GM20431 (cell line): ENCODE data around the gene PALM3.

Experiments
- in situ Hi-C: fragments of 300-500 bp; cut with MseI, MboI; formaldehyde crosslinking; loops from one replicate; pipeline ENCODE4 v1.15.0; 2020; ENCODE audit warnings: low sequenced_read_pairs; ENCODE audit not compliant: unreplicated experiment

Gene PALM3

DNA sequence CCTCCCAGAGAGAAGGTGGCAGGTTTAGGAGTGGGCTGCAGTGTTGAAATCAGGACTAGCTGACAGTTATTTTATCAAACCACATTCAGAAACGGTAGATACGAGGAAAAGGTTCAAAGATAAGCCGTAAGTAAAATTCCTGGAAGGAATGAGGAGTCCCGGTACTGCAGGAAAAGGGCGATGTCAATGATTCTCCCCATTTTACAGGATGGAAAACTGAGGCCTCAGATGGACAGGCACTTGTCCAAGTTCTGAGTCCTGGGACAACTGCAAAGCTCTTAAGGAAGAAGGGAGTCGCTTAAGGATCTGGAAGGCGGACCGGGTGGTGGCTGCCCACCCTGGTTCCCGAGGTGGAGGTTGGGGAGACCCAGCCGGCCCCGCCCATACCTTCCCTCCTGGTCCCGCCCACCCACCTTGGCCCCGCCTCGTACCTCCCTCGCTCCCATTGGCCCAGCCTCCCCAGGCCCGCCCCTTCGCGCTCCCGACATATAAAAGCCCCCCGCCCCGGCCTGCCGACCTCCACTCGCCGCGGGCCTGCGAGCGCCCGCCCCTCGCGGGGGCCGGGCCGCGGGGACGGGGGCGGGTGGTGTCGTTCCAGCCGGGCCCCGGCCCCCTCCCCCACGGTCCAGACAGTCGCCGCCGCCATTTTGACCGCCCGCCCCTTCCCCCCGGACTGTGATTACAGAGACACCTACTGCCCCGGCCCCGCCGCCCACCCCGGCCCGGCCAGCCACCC, 56.4 kb downstream of the PALM3 start:
- in situ Hi-C loops: no loop called here

GRCh38 chr19:14004619-14005348, 57.1 kb downstream of the PALM3 start:
- in situ Hi-C loops: no loop called here
